Rectal smooth muscle tissue (tissue), 1 donor: ENCODE results near the gene PARK7.
A peak's percentile ranks its signal among the peaks of the same experiment; 100 is the strongest.

Experiments used
- H3K27ac ChIP-seq: one replicate; pipeline ENCODE4 v1.7.0; 2013; ENCODE audit warnings: low read depth, low read length, inconsistent platforms
- H3K27me3 ChIP-seq: one replicate; pipeline ENCODE4 v1.7.0; 2013; ENCODE audit warnings: low read length; ENCODE audit not compliant: control insufficient read depth, insufficient read depth
- H3K36me3 ChIP-seq: one replicate; pipeline ENCODE4 v1.7.0; 2013; ENCODE audit warnings: low read length; ENCODE audit not compliant: control insufficient read depth, insufficient read depth
- H3K4me1 ChIP-seq: one replicate; pipeline ENCODE4 v1.7.0; 2013; ENCODE audit warnings: low read length; ENCODE audit not compliant: control insufficient read depth, insufficient read depth
- H3K4me3 ChIP-seq: one replicate; pipeline ENCODE4 v1.7.0; 2013; ENCODE audit warnings: low read length
- H3K9ac ChIP-seq: one replicate; pipeline ENCODE4 v1.7.0; 2013; ENCODE audit warnings: low read length

Gene PARK7

GRCh38 chr1:7991504-7992440 is 30.3 kb downstream of the PARK7 start:
- H3K9ac ChIP-seq = no peak overlapping the region
- no peak overlapping the region for H3K4me3 ChIP-seq
- no peaks in the 10 kb centered on the region for H3K27me3 ChIP-seq
- no peaks in the 10 kb centered on the region for H3K4me1 ChIP-seq
- no peaks in the 10 kb centered on the region for H3K36me3 ChIP-seq
- H3K27ac ChIP-seq = no peak overlapping the region

GRCh38 chr1:7992885-7993284 is 31.4 kb downstream of the PARK7 start:
- H3K4me1 ChIP-seq = no peaks in the 10 kb centered on the region
- H3K27ac ChIP-seq = no peak overlapping the region
- no peak overlapping the region for H3K9ac ChIP-seq
- no peak overlapping the region for H3K4me3 ChIP-seq
- H3K36me3 ChIP-seq = no peaks in the 10 kb centered on the region
- H3K27me3 ChIP-seq = no peaks in the 10 kb centered on the region

GRCh38 chr1:7993593-7994479 is 32.3 kb downstream of the PARK7 start:
- Histone ChIP-seq H3K27me3 (no peaks in the 10 kb centered on the region), H3K4me1 (no peaks in the 10 kb centered on the region), H3K27ac (no peak overlapping the region), H3K9ac (no peak overlapping the region), H3K36me3 (no peaks in the 10 kb centered on the region), H3K4me3 (no peak overlapping the region)

GRCh38 chr1:7994827-7995226 is 33.3 kb downstream of the PARK7 start:
- H3K9ac ChIP-seq = no peak overlapping the region
- no peaks in the 10 kb centered on the region for H3K36me3 ChIP-seq

GRCh38 chr1:7995437-7995836 is 33.9 kb downstream of the PARK7 start:
- H3K27ac ChIP-seq = no peak overlapping the region
- no peaks in the 10 kb centered on the region for H3K4me1 ChIP-seq
- H3K27me3 ChIP-seq = no peaks in the 10 kb centered on the region
- no peak overlapping the region for H3K9ac ChIP-seq
- H3K4me3 ChIP-seq = no peak overlapping the region
- H3K36me3 ChIP-seq = no peaks in the 10 kb centered on the region

More at GRCh38 chr1:7994827-7995226, 33.3 kb downstream of the PARK7 start:
- Histone ChIP-seq H3K4me1 (no peaks in the 10 kb centered on the region), H3K4me3 (no peak overlapping the region), H3K27ac (no peak overlapping the region), H3K27me3 (no peaks in the 10 kb centered on the region)

- H3K4me3 ChIP-seq = no peak overlapping the region
- H3K9ac ChIP-seq = no peak overlapping the region
- H3K27me3 ChIP-seq = no peaks in the 10 kb centered on the region
- peaks cover 6% of the 10 kb centered on the region for H3K4me1 ChIP-seq
- H3K36me3 ChIP-seq = no peaks in the 10 kb centered on the region
- H3K27ac ChIP-seq = no peak overlapping the region
Measured at GRCh38 chr1:8002329-8002910, 40.9 kb downstream of the PARK7 start.

- H3K27me3 ChIP-seq = no peaks in the 10 kb centered on the region
- H3K27ac ChIP-seq = no peak overlapping the region
- H3K36me3 ChIP-seq = no peaks in the 10 kb centered on the region
- H3K4me3 ChIP-seq = no peak overlapping the region
- peaks cover 6% of the 10 kb centered on the region for H3K4me1 ChIP-seq
- H3K9ac ChIP-seq = no peak overlapping the region
Measured at GRCh38 chr1:8002921-8003320, 41.4 kb downstream of the PARK7 start.

- no peak overlapping the region for H3K4me3 ChIP-seq
- no peaks in the 10 kb centered on the region for H3K27me3 ChIP-seq
- no peaks in the 10 kb centered on the region for H3K36me3 ChIP-seq
- H3K4me1 ChIP-seq = peaks cover 6% of the 10 kb centered on the region
- no peak overlapping the region for H3K27ac ChIP-seq
- H3K9ac ChIP-seq = no peak overlapping the region
Measured at GRCh38 chr1:8003438-8004112, 42.1 kb downstream of the PARK7 start.

GRCh38 chr1:8004113-8004802 is 42.7 kb downstream of the PARK7 start:
- H3K36me3 ChIP-seq = no peaks in the 10 kb centered on the region
- H3K4me3 ChIP-seq = no peak overlapping the region
- H3K4me1 ChIP-seq = peaks cover 6% of the 10 kb centered on the region
- H3K9ac ChIP-seq = no peak overlapping the region
- H3K27ac ChIP-seq = no peak overlapping the region
- no peaks in the 10 kb centered on the region for H3K27me3 ChIP-seq

- no peaks in the 10 kb centered on the region for H3K36me3 ChIP-seq
- H3K4me1 ChIP-seq = peaks cover 6% of the 10 kb centered on the region
- H3K9ac ChIP-seq = no peak overlapping the region
- H3K27ac ChIP-seq = peak overlapping the region; percentile 54
- H3K27me3 ChIP-seq = no peaks in the 10 kb centered on the region
- no peak overlapping the region for H3K4me3 ChIP-seq
Measured at GRCh38 chr1:8004803-8005573, 43.5 kb downstream of the PARK7 start.
